SK-N-SH (cell line): ENCODE results near the gene TIAM2.

Source experiments
- FOSL2 ChIP-seq: IDR thresholded peaks from 2 replicates; pipeline ENCODE4 v1.4.0; 2012; ENCODE audit warnings: low read depth, mild to moderate bottlenecking, moderate library complexity, borderline replicate concordance
- GABPA ChIP-seq: IDR thresholded peaks from 2 replicates; pipeline ENCODE4 v1.4.0; 2012; ENCODE audit warnings: low read depth, mild to moderate bottlenecking
- MAX ChIP-seq: IDR thresholded peaks from 2 replicates; pipeline ENCODE4 v1.4.0; 2012; ENCODE audit warnings: low read depth
- POLR2AphosphoS5 ChIP-seq: IDR thresholded peaks from 2 replicates; pipeline ENCODE4 v1.6.1; 2012; ENCODE audit warnings: low read depth, low read length
- RCOR1 ChIP-seq: fragments of 150-350 bp; IDR thresholded peaks from 2 replicates; pipeline ENCODE4 v1.6.1; 2017; ENCODE audit warnings: antibody characterized with exemption, low read length
- SIN3A ChIP-seq: IDR thresholded peaks from 2 replicates; pipeline ENCODE4 v1.6.1; 2012; ENCODE audit warnings: low read depth, mild to moderate bottlenecking, low read length, moderate library complexity, borderline replicate concordance
- YY1 ChIP-seq: IDR thresholded peaks from 2 replicates; pipeline ENCODE4 v1.4.0; 2012; ENCODE audit warnings: low read depth, mild to moderate bottlenecking
- TF ChIP-seq, protein P1 (sequence below): fragments of 200-600 bp; sonication (generic); IDR thresholded peaks from 2 replicates; pipeline ENCODE4 v1.6.1; 2017; ENCODE audit warnings: antibody characterized with exemption, mild to moderate bottlenecking, moderate library complexity
- TF ChIP-seq, protein P2 (sequence below): fragments of 150-350 bp; IDR thresholded peaks from 2 replicates; pipeline ENCODE4 v1.6.1; 2017; ENCODE audit warnings: antibody characterized with exemption, low read length, low read depth, borderline replicate concordance

DNA sequence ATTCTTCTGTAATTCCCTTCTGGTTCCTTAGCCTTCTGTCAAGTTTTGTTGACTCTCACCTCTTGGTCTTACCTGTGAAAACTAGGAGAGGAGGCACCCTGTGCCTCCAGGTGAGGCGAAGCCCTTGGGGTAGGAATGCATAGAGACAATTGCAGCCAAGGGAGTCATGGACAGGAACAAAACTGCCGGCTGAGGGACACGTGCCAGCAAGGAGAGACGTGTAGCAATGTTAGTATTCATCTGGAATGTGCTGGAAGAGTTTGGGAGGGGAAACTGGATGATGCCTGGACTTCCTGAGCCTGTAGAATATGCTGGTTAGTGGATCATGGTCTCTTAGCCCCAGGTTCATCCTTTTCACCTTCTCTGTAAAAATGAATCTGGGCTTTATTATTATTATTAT is 3.9 kb upstream of the TIAM2 start:
- TF ChIP-seq GABPA (no peak), YY1 (no peak), SIN3A (no peak), MAX (no peak), POLR2AphosphoS5 (no peak), FOSL2 (no peak), RCOR1 (no peak)
- TF ChIP-seq, protein P1, sequence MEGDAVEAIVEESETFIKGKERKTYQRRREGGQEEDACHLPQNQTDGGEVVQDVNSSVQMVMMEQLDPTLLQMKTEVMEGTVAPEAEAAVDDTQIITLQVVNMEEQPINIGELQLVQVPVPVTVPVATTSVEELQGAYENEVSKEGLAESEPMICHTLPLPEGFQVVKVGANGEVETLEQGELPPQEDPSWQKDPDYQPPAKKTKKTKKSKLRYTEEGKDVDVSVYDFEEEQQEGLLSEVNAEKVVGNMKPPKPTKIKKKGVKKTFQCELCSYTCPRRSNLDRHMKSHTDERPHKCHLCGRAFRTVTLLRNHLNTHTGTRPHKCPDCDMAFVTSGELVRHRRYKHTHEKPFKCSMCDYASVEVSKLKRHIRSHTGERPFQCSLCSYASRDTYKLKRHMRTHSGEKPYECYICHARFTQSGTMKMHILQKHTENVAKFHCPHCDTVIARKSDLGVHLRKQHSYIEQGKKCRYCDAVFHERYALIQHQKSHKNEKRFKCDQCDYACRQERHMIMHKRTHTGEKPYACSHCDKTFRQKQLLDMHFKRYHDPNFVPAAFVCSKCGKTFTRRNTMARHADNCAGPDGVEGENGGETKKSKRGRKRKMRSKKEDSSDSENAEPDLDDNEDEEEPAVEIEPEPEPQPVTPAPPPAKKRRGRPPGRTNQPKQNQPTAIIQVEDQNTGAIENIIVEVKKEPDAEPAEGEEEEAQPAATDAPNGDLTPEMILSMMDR = no peak
- TF ChIP-seq, protein P2, sequence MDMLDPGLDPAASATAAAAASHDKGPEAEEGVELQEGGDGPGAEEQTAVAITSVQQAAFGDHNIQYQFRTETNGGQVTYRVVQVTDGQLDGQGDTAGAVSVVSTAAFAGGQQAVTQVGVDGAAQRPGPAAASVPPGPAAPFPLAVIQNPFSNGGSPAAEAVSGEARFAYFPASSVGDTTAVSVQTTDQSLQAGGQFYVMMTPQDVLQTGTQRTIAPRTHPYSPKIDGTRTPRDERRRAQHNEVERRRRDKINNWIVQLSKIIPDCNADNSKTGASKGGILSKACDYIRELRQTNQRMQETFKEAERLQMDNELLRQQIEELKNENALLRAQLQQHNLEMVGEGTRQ = no peak
